Right lobe of liver (tissue), 5 donors: ENCODE results near the gene ITCH. TPM values are rescaled to one million over a fixed set of nuclear protein-coding genes. Genes with fewer than 3 reads are reported as not detected.

Experiments
- microRNA counts: library from miRNA; unstranded; fragments of <30 nt; microRNA quantifications from one replicate; lab custom pipeline; 2016
- microRNA-seq, 2 donors: library from miRNA; unstranded; fragments of <30 nt; microRNA quantifications; one replicate each; pipeline ENCODE4, GENCODE V29; 2019 to 2020
- small RNA-seq, 2 experiments: library from RNA; depleted of rRNA; stranded (forward); fragments of <200 nt; gene quantifications; one replicate each; pipeline ENCODE3, GENCODE V24; 2016
- total RNA-seq, 6 experiments: library from RNA; depleted of rRNA in 2 of 6; stranded (reverse); fragments of >200 nt in 2 of 6; fragmentation: NEBNext Ultra II Directional in 3 of 6; extraction: Animal tissue kit (Norgen Biotek cat#: 25700) in 3 of 6; gene quantifications; one replicate each; pipeline versions ENCODE4 v1.1.0 to v1.2.4, GENCODE V29; 2016 to 2023
- donor health status: DM: no; HTN: no; CAD: no.
- donor health status: DM: no; HTN: no; CAD: no.
- donor health status: DM: no; HTN: yes; CAD: no.
- donor health status: DM: no; HTN: yes; CAD: no.

The ITCH gene
- total RNA-seq, 6 experiments from 2014 or later, result 32.8 to 71.4 (median 44.1) TPM

MicroRNAs within 50 kb of the gene (microRNA counts, 767-probe panel; counts per million panel counts)
- 237 counts per million for microRNA hsa-miR-644a (lab: Ali Mortazavi, UCI)

Small RNA genes within 50 kb of the gene (microRNA-seq; reads per million reads assigned to microRNA genes)
- 0 reads per million in 2 donors for gene MIR644A

Small RNA genes within 50 kb of the gene (small RNA-seq; reads per million reads assigned to genes)
- gene AL356299.1, result 0 reads per million in 2 experiments
- 0 reads per million in 2 experiments for gene MIR644A
- 0 reads per million in 2 experiments for gene RF00019

Other genes starting within 250 kb of the ITCH start
- under 1 TPM in 1 of 6 experiments, not detected in 5; 0.42 TPM for gene ASIP, start 121.8 kb upstream of the ITCH start, total RNA-seq
- gene AHCY, start 59.9 kb upstream of the ITCH start, total RNA-seq, result 100 to 1,000 TPM in 5 of 6 experiments, 10 to 100 TPM in 1; 66.5 to 142 (median 111) TPM
- gene DYNLRB1, start 153.1 kb downstream of the ITCH start, total RNA-seq, result 10 to 100 TPM; 34.8 to 84.3 (median 42.7) TPM
- gene MAP1LC3A, start 195.4 kb downstream of the ITCH start, total RNA-seq, result 10 to 100 TPM; 14.4 to 39.6 (median 26.3) TPM